ENCODE data around the gene DUOX2. TPM values are rescaled to one million over a fixed set of nuclear protein-coding genes. Genes with fewer than 3 reads are reported as not detected.
"Not testable (repeated sequence)": the region's sequence is repeated elsewhere in the genome, so short reads cannot be mapped to it uniquely, and the experiment has no call there.

Gene DUOX2
- total and polyA plus RNA-seq, 2 experiments from 2014 or later: not detected

DNA sequence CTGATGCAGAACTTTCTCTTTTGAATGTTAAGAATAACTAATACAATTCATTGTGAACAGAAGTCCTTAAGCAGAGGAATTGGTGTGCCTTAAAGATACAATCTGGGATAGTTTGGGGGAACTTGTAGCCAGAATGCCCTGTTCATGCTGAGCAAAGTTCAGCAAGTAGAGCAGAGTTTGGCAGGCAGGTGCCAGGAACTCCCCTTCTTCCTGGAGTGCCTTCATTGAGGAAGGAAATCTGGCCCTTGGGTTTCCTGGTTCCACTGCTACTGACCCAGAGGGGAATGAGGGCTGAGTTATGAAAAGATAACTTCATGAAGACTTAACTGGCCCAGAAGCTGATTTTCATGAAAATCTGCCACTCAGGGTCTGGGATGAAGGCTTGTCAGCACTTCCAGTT, 40.4 kb downstream of the DUOX2 start:
- not testable (repeated sequence) for H3K27me3 ChIP-seq (ENCODE audit: insufficient read depth); DNase-seq (ENCODE audit: low spot score); H3K79me2 ChIP-seq (replicated peaks; ENCODE audit: insufficient read depth); H3K27ac Mint-ChIP-seq; H3F3A ChIP-seq (replicated peaks; ENCODE audit: low read depth); H3K4me1 Mint-ChIP-seq; H4K20me1 ChIP-seq (replicated peaks; ENCODE audit: insufficient read depth); H3K4me2 ChIP-seq; H3K36me3 ChIP-seq (ENCODE audit: insufficient read depth); H3K4me1 ChIP-seq (ENCODE audit: insufficient read depth); H2AFZ ChIP-seq; H3K27ac ChIP-seq (ENCODE audit: low read depth); H3K27me3 Mint-ChIP-seq (ENCODE audit: insufficient read depth, low read depth, poor library complexity); H3K9me3 Mint-ChIP-seq; H3K4me3 ChIP-seq; H3K36me3 Mint-ChIP-seq (ENCODE audit: low read depth); H3K9me2 ChIP-seq (ENCODE audit: insufficient read depth); ATAC-seq; H3K4me3 Mint-ChIP-seq

DNA sequence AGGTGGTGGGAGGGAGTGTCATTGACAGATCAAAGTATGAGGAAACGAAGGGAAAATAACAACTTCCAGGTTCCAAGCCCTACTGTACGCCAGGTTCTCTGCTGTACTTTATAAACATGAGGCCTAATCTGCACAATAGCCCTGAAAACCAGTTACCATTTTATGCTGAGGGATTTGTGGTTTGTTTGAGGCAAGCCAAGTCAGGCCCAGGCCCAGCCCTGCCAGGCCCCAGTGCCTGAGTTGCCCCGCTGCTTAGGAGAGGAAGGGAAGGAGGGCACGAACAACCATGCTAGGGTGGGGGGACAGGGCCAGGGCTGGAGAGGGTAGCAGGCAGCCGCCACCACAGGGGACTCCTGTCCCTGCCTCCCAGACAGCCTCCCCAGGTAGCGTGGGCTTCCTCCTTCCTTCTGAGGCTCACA, 44.0 kb downstream of the DUOX2 start:
- H3K9me3 Mint-ChIP-seq; H4K20me1 ChIP-seq (replicated peaks; ENCODE audit: insufficient read depth); H3K27ac Mint-ChIP-seq; H3K27me3 Mint-ChIP-seq (ENCODE audit: insufficient read depth, low read depth, poor library complexity); DNase-seq (ENCODE audit: low spot score); H3K4me3 ChIP-seq; H3K4me2 ChIP-seq; H3K4me1 Mint-ChIP-seq; H3K79me2 ChIP-seq (replicated peaks; ENCODE audit: insufficient read depth); H2AFZ ChIP-seq; H3K27ac ChIP-seq (ENCODE audit: low read depth); H3K4me3 Mint-ChIP-seq; ATAC-seq; H3K27me3 ChIP-seq (ENCODE audit: insufficient read depth); H3K4me1 ChIP-seq (ENCODE audit: insufficient read depth); H3K36me3 ChIP-seq (ENCODE audit: insufficient read depth); H3K9me2 ChIP-seq (ENCODE audit: insufficient read depth); H3F3A ChIP-seq (replicated peaks; ENCODE audit: low read depth): not testable (repeated sequence)
- peaks cover 18% of the 10 kb centered on the region for H3K36me3 Mint-ChIP-seq (ENCODE audit: low read depth)

DNA sequence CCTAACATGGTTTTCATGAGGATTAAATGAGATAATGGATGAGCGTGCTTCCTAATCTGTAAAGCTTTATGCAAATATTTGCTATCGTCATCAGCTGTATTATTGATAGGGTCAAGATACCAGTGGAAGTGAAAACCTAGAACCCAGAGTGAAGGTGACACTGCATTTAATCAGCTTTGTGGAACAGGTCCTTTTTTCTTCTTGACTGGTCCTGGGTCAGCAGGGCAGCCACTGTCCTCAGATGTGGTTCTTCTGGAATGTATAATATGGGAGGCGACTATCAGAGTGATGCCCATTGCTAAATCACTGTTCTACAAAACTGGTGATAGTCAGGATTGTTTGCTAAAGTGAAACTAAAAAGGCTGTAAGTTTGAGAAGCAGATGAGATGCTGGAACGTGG, 49.6 kb downstream of the DUOX2 start:
- Mint-ChIP-seq H3K27ac (no peak overlapping the region), H3K9me3 (no peaks in the 10 kb centered on the region; the same call in 2 of the 3 replicates), H3K36me3 (ENCODE audit: low read depth) (peaks cover 37% of the 10 kb centered on the region), H3K27me3 (ENCODE audit: insufficient read depth, low read depth, poor library complexity) (peaks cover 2% of the 10 kb centered on the region), H3K4me1 (no peaks in the 10 kb centered on the region), H3K4me3 (no peak overlapping the region)
- DNase-seq (ENCODE audit: low spot score) (no peak), ATAC-seq (no peak)
- Histone ChIP-seq H3K9me2 (ENCODE audit: insufficient read depth) (no peaks in the 10 kb centered on the region), H3F3A (replicated peaks; ENCODE audit: low read depth) (no peaks in the 10 kb centered on the region), H3K27ac (ENCODE audit: low read depth) (no peak overlapping the region), H3K79me2 (replicated peaks; ENCODE audit: insufficient read depth) (no peaks in the 10 kb centered on the region), H3K4me3 (no peak overlapping the region), H3K27me3 (ENCODE audit: insufficient read depth) (no peaks in the 10 kb centered on the region), H2AFZ (no peak overlapping the region), H3K36me3 (ENCODE audit: insufficient read depth) (no peaks in the 10 kb centered on the region), H3K4me1 (ENCODE audit: insufficient read depth) (no peaks in the 10 kb centered on the region), H4K20me1 (replicated peaks; ENCODE audit: insufficient read depth) (no peaks in the 10 kb centered on the region), H3K4me2 (no peak overlapping the region)
- TF ChIP-seq, protein P1, sequence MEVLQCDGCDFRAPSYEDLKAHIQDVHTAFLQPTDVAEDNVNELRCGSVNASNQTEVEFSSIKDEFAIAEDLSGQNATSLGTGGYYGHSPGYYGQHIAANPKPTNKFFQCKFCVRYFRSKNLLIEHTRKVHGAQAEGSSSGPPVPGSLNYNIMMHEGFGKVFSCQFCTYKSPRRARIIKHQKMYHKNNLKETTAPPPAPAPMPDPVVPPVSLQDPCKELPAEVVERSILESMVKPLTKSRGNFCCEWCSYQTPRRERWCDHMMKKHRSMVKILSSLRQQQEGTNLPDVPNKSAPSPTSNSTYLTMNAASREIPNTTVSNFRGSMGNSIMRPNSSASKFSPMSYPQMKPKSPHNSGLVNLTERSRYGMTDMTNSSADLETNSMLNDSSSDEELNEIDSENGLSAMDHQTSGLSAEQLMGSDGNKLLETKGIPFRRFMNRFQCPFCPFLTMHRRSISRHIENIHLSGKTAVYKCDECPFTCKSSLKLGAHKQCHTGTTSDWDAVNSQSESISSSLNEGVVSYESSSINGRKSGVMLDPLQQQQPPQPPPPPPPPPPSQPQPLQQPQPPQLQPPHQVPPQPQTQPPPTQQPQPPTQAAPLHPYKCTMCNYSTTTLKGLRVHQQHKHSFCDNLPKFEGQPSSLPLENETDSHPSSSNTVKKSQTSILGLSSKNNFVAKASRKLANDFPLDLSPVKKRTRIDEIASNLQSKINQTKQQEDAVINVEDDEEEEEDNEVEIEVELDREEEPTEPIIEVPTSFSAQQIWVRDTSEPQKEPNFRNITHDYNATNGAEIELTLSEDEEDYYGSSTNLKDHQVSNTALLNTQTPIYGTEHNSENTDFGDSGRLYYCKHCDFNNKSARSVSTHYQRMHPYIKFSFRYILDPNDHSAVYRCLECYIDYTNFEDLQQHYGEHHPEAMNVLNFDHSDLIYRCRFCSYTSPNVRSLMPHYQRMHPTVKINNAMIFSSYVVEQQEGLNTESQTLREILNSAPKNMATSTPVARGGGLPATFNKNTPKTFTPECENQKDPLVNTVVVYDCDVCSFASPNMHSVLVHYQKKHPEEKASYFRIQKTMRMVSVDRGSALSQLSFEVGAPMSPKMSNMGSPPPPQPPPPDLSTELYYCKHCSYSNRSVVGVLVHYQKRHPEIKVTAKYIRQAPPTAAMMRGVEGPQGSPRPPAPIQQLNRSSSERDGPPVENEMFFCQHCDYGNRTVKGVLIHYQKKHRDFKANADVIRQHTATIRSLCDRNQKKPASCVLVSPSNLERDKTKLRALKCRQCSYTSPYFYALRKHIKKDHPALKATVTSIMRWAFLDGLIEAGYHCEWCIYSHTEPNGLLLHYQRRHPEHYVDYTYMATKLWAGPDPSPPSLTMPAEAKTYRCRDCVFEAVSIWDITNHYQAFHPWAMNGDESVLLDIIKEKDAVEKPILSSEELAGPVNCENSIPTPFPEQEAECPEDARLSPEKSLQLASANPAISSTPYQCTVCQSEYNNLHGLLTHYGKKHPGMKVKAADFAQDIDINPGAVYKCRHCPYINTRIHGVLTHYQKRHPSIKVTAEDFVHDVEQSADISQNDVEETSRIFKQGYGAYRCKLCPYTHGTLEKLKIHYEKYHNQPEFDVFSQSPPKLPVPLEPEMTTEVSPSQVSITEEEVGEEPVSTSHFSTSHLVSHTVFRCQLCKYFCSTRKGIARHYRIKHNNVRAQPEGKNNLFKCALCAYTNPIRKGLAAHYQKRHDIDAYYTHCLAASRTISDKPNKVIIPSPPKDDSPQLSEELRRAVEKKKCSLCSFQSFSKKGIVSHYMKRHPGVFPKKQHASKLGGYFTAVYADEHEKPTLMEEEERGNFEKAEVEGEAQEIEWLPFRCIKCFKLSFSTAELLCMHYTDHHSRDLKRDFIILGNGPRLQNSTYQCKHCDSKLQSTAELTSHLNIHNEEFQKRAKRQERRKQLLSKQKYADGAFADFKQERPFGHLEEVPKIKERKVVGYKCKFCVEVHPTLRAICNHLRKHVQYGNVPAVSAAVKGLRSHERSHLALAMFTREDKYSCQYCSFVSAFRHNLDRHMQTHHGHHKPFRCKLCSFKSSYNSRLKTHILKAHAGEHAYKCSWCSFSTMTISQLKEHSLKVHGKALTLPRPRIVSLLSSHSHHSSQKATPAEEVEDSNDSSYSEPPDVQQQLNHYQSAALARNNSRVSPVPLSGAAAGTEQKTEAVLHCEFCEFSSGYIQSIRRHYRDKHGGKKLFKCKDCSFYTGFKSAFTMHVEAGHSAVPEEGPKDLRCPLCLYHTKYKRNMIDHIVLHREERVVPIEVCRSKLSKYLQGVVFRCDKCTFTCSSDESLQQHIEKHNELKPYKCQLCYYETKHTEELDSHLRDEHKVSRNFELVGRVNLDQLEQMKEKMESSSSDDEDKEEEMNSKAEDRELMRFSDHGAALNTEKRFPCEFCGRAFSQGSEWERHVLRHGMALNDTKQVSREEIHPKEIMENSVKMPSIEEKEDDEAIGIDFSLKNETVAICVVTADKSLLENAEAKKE (CRISPR knock-in tag; IDR thresholded peaks at IDR 0.05): no peak
- TF ChIP-seq CREB1 (CRISPR knock-in tag; IDR thresholded peaks at IDR 0.05; ENCODE audit: low read depth): no peak
- TF ChIP-seq, protein P2, sequence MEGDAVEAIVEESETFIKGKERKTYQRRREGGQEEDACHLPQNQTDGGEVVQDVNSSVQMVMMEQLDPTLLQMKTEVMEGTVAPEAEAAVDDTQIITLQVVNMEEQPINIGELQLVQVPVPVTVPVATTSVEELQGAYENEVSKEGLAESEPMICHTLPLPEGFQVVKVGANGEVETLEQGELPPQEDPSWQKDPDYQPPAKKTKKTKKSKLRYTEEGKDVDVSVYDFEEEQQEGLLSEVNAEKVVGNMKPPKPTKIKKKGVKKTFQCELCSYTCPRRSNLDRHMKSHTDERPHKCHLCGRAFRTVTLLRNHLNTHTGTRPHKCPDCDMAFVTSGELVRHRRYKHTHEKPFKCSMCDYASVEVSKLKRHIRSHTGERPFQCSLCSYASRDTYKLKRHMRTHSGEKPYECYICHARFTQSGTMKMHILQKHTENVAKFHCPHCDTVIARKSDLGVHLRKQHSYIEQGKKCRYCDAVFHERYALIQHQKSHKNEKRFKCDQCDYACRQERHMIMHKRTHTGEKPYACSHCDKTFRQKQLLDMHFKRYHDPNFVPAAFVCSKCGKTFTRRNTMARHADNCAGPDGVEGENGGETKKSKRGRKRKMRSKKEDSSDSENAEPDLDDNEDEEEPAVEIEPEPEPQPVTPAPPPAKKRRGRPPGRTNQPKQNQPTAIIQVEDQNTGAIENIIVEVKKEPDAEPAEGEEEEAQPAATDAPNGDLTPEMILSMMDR (conservative IDR thresholded peaks at IDR 0.05; ENCODE audit: low read depth in 2 of 2): no peak
- TF ChIP-seq EZH2 (IDR thresholded peaks at IDR 0.05; ENCODE audit: low read depth, unreplicated experiment): no peak
- TF ChIP-seq JUNB (IDR thresholded peaks at IDR 0.05; ENCODE audit: unreplicated experiment): no peak
- TF ChIP-seq POLR2AphosphoS5 (IDR thresholded peaks at IDR 0.05; ENCODE audit: low read depth): no peak
